KOPT-K1 (cell line): Measurements from ENCODE around the gene C4orf51.
A peak's percentile ranks its signal among the peaks of the same experiment; 100 is the strongest.
"Not testable (repeated sequence)": the region's sequence is repeated elsewhere in the genome, so short reads cannot be mapped to it uniquely, and the experiment has no call there.

Experiments
- H3K27ac ChIP-seq: fragments of 200-600 bp; sonication (generic); 2 replicates; pipeline ENCODE4 v1.5.1; 2016; ENCODE audit warnings: antibody characterized with exemption, mild to moderate bottlenecking, low read depth, low read length; ENCODE audit not compliant: poor library complexity, severe bottlenecking
- H3K36me3 ChIP-seq: fragments of 200-600 bp; sonication (generic); 2 replicates; pipeline ENCODE4 v1.5.1; 2017; ENCODE audit warnings: antibody characterized with exemption, mild to moderate bottlenecking, low read length, moderate library complexity; ENCODE audit not compliant: insufficient read depth
- H3K9me3 ChIP-seq: fragments of 200-600 bp; sonication (generic); 2 replicates; pipeline ENCODE4 v1.5.1; 2017; ENCODE audit warnings: antibody characterized with exemption, low read length, mild to moderate bottlenecking; ENCODE audit not compliant: insufficient read depth, poor library complexity, severe bottlenecking

Gene C4orf51

GRCh38 chr4:145679991-145680455 is at the start of gene C4orf51:
TSS of gene C4orf51 (plus strand) at chr4:145680146. CDS start at chr4:145680204, 58 bp downstream.
- no peak within 1 kb of the TSS for H3K27ac ChIP-seq
- H3K9me3 ChIP-seq: no peaks in the 10 kb centered on the region
- no peaks in the 10 kb centered on the region for H3K36me3 ChIP-seq

- H3K9me3 ChIP-seq: no peaks in the 10 kb centered on the region
- H3K27ac ChIP-seq: peak overlapping the region; percentile 50
- no peaks in the 10 kb centered on the region for H3K36me3 ChIP-seq
Observed at GRCh38 chr4:145635117-145635516, 44.8 kb upstream of the C4orf51 start.

DNA sequence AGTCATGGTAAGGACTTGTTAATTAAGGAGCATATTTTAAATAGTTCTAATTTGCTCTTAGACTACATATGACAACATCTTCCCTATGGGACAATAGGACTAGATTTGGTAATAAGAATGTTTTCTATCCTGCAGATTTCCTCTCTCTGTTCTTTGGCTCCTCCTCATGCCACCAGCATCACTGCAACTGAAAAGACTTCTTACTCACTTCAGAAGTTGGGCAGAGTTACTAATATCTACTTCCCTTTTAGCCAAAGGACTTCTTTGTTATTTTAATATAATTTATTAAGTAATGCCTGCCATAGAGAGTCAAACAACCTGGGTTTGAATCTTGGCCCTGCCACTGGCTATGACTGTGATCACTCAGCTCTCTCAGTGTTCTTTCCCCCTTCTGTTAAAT is 44.3 kb upstream of the C4orf51 start:
- no peaks in the 10 kb centered on the region for H3K9me3 ChIP-seq
- no peaks in the 10 kb centered on the region; the same call in 1 of the 2 replicates for H3K36me3 ChIP-seq
- peak overlapping the region; percentile 50 for H3K27ac ChIP-seq

DNA sequence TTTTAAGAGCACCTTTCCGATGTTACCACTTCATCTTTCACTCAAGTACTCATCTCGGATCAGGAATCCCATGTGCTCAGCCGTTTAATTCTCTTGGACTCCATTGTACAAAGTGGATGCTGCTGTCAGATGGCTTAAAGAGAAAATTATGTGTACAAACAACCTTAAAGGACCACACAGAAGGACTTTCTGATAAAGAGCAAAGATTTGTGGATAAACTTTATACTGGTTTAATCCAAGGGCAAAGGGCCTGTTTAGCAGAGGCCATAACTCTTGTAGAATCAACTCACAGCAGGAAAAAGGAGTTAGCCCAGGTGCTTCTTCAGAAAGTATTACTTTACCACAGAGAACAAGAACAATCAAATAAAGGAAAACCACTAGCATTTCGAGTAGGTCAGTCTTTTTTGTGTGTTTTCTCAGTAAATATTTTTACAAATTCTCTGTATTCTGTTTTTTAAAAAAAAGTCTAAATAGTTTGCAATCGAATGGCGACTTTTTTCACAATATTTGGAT is 40.7 kb upstream of the C4orf51 start:
- H3K27ac ChIP-seq: peak overlapping the region; percentile 52
- peaks cover 8% of the 10 kb centered on the region; the same call in 1 of the 2 replicates for H3K36me3 ChIP-seq

GRCh38 chr4:145640236-145640635 is 39.7 kb upstream of the C4orf51 start:
- not testable (repeated sequence) for H3K27ac ChIP-seq, H3K9me3 ChIP-seq, H3K36me3 ChIP-seq

More for the DNA sequence above, 40.7 kb upstream of the C4orf51 start:
- H3K9me3 ChIP-seq: no peaks in the 10 kb centered on the region

DNA sequence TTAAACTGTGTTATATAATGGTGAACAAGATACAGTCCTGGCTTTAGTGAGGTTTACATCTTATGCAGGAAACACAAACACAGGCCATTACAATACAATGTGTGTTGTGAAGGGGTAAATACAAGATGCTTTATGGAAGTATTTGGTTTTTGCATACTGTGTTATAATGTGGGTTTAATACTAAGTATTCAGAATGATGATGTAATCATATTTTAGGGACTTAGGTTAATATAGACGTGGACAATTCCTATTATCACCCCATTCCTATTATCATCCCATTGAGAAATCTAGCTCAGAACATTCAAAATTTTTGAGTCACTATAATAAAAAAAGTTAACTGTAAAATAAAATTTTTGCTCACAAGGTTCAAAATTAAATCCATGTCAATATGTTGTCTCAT is 36.7 kb upstream of the C4orf51 start:
- H3K36me3 ChIP-seq: peaks cover 8% of the 10 kb centered on the region; the same call in 1 of the 2 replicates
- no peaks in the 10 kb centered on the region for H3K9me3 ChIP-seq
- H3K27ac ChIP-seq: no peak overlapping the region

DNA sequence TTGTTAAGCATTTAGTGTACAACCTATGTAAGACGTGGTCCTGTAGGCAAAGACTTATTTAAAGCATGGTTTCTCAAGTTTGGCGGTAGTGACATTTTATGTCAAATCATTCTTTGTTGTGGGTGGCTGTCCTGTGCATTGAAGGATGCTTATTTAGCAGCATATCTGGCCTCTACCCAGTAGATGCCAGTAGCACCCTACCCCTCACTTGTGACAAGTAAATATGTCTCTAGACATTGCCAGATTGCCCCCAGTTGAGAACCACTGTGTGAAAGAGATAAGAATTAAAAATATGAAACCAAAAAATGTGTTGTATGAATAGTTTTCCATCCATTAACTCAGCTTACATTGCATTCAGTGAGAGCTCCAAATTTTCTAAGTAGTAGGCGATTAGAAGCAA is 35.2 kb upstream of the C4orf51 start:
- H3K27ac ChIP-seq: no peak overlapping the region
- peaks cover 8% of the 10 kb centered on the region; the same call in 1 of the 2 replicates for H3K36me3 ChIP-seq
- H3K9me3 ChIP-seq: no peaks in the 10 kb centered on the region

DNA sequence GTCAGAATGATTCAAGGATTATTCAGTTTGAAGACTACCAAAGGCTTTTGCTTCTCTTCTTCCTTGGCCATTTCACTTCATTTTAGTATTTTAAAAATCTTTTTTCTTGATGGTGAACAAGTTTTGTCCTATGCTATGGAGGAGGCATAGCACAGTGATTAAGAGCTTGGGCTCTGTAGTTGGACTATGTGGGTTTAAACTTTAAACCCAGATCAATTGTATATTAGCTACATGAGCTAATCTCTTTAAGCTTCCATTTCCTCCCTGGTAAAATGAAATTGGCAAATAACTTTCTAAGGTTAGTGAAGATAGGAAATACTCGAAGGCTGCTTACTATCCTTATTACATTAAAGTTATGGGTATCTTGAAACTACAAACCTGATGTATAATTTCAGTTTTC is 23.8 kb upstream of the C4orf51 start:
- no peak overlapping the region for H3K27ac ChIP-seq
- H3K9me3 ChIP-seq: peaks cover 11% of the 10 kb centered on the region
- peaks cover 56% of the 10 kb centered on the region for H3K36me3 ChIP-seq

DNA sequence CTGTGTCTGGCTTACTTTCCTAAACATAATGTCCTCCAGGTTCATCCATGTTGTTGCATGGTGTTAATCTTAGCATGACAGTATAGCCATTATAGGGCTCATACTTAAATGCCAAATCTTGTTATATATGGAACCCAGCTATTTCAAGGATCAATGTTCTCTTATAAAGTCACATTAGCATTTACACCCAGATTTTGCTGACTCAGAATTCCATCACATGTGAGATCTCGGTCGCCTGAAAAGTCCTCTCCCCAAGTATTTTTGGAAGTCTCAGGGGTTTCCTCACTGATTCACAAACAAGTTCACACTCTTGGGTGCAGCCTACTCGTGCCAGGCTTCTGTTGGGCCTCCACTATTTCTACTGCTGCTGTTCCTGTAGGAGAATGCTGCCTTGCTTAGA is 19.9 kb upstream of the C4orf51 start:
- Histone ChIP-seq H3K27ac (no peak overlapping the region), H3K9me3 (no peaks in the 10 kb centered on the region), H3K36me3 (peaks cover 27% of the 10 kb centered on the region)

DNA sequence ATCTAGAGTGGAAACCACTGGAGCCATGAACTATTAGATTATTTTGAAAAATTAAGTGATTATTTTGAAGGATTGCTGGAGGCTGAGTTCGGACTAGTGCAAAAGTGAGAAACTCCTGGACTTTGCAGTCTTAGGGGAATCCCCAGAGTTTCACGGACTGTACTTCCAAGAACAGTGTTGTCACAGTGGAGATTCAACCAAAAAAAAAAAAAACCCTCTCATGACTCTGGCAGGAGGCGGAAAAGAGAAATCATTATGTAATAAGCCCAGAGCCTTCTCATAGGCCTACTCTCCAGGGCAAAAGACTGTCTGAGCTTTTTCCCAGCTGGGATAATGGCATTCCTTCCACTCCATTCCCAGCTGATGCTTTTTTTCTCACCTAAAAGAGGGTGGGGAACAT is 16.8 kb upstream of the C4orf51 start:
- Histone ChIP-seq H3K27ac (no peak overlapping the region), H3K9me3 (no peaks in the 10 kb centered on the region), H3K36me3 (no peaks in the 10 kb centered on the region)

DNA sequence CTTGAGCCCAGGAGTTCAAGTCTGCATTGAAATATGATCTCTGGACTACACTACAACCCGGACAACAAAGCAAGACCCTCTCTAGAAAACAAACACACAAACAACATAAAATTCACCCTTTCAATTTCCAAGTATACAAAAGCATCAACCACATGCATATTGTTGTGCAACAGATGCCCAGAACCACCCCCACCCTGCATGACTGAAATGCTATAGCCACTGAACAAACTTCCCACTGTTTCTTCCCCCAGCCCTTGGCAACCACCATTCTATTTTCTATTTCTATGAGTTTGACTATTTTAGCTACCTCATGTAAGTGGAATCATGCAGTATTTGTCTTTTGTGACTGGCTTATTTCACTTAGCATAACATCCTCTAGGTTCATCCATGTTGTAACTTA is 14.2 kb upstream of the C4orf51 start:
- Histone ChIP-seq H3K9me3 (no peaks in the 10 kb centered on the region), H3K36me3 (no peaks in the 10 kb centered on the region), H3K27ac (no peak overlapping the region)

GRCh38 chr4:145670422-145670821 is 9.5 kb upstream of the C4orf51 start:
- Histone ChIP-seq H3K27ac (no peak overlapping the region), H3K36me3 (no peaks in the 10 kb centered on the region), H3K9me3 (no peaks in the 10 kb centered on the region)

GRCh38 chr4:145679520-145679919 is 426 bp upstream of the C4orf51 start:
- Histone ChIP-seq H3K36me3 (no peaks in the 10 kb centered on the region), H3K9me3 (no peaks in the 10 kb centered on the region), H3K27ac (no peak overlapping the region)

DNA sequence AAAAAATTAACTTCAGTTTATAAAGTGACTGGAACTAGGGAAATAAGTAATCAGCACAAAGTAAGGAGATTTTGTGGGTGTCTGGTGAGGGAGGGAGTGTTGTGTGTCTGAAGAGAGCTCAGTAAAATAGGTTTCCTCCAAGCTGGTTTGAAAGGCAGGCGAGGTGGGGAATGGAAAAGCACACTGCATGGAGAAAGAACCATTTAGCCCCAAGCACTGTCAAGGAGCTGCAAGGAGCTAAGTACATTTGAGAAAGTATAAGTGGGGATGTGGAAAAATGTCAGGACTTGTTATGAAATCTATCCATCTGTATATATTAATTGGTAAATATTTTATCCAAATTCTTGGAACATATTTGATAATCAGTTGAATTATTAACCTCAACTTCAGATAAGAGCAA is 956 bp downstream of the C4orf51 start:
- no peak overlapping the region for H3K27ac ChIP-seq
- no peaks in the 10 kb centered on the region for H3K36me3 ChIP-seq
- no peaks in the 10 kb centered on the region for H3K9me3 ChIP-seq

GRCh38 chr4:145681518-145681917 is 1.6 kb downstream of the C4orf51 start:
- no peaks in the 10 kb centered on the region for H3K9me3 ChIP-seq

DNA sequence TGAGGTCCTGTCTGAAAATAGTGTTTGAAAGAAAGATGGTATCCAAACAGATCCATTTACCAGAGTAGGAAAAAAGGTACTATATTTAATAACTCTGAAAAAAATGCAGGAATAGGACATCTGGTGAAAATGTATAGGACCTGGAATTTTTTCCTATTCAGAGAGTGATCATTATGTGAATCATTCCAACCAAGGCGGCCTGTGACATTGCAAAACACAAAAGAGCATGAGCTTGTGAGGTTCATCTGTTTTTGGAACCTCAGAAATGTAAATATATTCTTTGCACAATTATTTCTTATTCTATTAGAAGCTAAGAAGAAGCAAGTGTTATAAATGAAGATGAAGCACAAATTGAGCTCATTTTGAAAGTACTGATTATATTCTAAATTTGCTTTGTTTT is 2.0 kb downstream of the C4orf51 start:
- Histone ChIP-seq H3K36me3 (no peaks in the 10 kb centered on the region), H3K9me3 (no peaks in the 10 kb centered on the region), H3K27ac (no peak overlapping the region)

More at GRCh38 chr4:145681518-145681917, 1.6 kb downstream of the C4orf51 start:
- no peaks in the 10 kb centered on the region for H3K36me3 ChIP-seq
- H3K27ac ChIP-seq: no peak overlapping the region
